ENCODE measurements around the gene PCDHA5. TPM values are rescaled to one million over a fixed set of nuclear protein-coding genes. Genes with fewer than 3 reads are reported as not detected.
"Not testable (repeated sequence)": the region's sequence is repeated elsewhere in the genome, so short reads cannot be mapped to it uniquely, and the experiment has no call there.

PCDHA5 gene
- total RNA-seq, 3 donors from 2014 or later = 0.16 to 1.2 (median 0.66) TPM

DNA sequence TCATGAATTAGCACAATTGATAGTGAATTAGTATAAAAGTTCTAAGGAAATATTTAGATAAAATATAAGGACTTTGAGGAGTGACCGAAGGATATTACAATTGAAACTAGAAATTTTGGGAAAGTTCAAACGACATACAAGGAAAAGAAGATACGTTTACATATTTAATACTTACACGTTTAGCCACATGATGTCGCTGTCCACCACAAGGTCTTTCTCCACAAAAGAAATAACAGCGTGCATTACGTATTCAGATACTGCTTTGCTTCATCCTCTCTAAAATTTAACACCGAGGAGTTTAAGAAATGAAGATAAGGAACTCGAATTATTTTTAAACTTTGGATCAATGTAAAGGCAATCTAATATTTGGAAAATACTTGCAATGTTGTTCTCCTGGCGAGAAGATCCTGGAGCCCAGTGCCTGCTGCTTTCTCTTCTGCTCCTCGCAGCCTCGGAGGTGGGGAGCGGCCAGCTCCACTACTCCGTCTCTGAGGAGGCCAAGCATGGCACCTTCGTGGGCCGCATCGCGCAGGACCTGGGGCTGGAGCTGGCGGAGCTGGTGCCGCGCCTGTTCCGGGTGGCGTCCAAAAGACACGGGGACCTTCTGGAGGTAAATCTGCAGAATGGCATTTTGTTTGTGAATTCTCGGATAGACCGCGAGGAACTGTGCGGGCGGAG is 20.5 kb upstream of the PCDHA5 start, which contains the start of gene PCDHA3:
Gene PCDHA3 (plus strand): TSS at position 242 of the 678 bp plus-strand sequence.
- Histone ChIP-seq H3K9me3 (peaks cover 39 to 58% of the 10 kb centered on the region in 2 donors), H3K4me1 (no peaks in the 10 kb centered on the region), H3K36me3 (no peaks in the 10 kb centered on the region), H3K27ac (no peak within 1 kb of the TSS), H3K27me3 (no peaks in the 10 kb centered on the region), H3K4me3 (peak within 1 kb of the TSS; percentile 25 to 62 (median 38))
- TF ChIP-seq, protein P1, sequence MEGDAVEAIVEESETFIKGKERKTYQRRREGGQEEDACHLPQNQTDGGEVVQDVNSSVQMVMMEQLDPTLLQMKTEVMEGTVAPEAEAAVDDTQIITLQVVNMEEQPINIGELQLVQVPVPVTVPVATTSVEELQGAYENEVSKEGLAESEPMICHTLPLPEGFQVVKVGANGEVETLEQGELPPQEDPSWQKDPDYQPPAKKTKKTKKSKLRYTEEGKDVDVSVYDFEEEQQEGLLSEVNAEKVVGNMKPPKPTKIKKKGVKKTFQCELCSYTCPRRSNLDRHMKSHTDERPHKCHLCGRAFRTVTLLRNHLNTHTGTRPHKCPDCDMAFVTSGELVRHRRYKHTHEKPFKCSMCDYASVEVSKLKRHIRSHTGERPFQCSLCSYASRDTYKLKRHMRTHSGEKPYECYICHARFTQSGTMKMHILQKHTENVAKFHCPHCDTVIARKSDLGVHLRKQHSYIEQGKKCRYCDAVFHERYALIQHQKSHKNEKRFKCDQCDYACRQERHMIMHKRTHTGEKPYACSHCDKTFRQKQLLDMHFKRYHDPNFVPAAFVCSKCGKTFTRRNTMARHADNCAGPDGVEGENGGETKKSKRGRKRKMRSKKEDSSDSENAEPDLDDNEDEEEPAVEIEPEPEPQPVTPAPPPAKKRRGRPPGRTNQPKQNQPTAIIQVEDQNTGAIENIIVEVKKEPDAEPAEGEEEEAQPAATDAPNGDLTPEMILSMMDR (IDR thresholded peaks at IDR 0.05) = peak in 2 of 3 donors; percentile 17 to 21
- no peak for TF ChIP-seq POLR2AphosphoS5 (IDR thresholded peaks at IDR 0.05)
- no peak for DNase-seq (ENCODE audit: low spot score in 2 of 2)
- intact Hi-C loops (cut with DNase I; ENCODE audit: low total_unique reads) = no loop called here

DNA sequence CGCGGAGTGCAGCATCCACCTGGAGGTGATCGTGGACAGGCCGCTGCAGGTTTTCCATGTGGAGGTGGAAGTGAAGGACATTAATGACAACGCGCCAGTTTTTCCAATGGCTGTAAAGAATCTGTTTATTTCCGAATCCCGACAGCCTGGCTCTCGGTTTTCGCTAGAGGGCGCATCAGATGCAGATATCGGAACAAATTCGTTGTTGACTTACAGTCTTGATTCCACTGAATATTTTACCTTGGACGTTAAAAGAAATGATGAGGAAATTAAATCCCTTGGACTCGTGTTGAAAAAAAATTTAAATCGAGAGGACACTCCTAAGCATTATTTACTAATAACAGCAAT is 19.9 kb upstream of the PCDHA5 start:
- intact Hi-C loops (cut with DNase I; ENCODE audit: low total_unique reads) = no loop called here
- Histone ChIP-seq H3K4me3 (peak overlapping the region; percentile 25 to 62 (median 38)), H3K9me3 (peaks cover 34 to 58% of the 10 kb centered on the region in 2 donors), H3K36me3 (no peaks in the 10 kb centered on the region), H3K27ac (no peak overlapping the region), H3K27me3 (no peaks in the 10 kb centered on the region), H3K4me1 (no peaks in the 10 kb centered on the region)
- no peak for DNase-seq (ENCODE audit: low spot score in 2 of 2)
- TF ChIP-seq POLR2AphosphoS5 (IDR thresholded peaks at IDR 0.05) = no peak
- TF ChIP-seq, protein P1 (IDR thresholded peaks at IDR 0.05) = peak in 2 of 3 donors; percentile 8 to 18

DNA sequence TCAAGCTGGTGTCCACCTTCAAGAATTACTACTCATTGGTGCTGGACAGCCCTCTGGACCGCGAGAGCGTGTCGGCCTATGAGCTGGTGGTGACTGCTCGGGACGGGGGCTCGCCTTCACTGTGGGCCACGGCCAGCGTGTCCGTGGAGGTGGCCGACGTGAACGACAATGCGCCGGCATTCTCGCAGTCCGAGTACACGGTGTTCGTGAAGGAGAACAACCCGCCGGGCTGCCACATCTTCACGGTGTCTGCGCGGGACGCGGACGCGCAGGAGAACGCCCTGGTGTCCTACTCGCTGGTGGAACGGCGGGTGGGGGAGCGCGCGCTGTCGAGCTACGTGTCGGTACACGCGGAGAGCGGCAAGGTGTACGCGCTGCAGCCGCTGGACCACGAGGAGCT is 19.0 kb upstream of the PCDHA5 start:
- H3K27me3 ChIP-seq; H3K36me3 ChIP-seq; H3K27ac ChIP-seq; H3K4me3 ChIP-seq; H3K4me1 ChIP-seq; intact Hi-C loops (cut with DNase I; ENCODE audit: low total_unique reads); DNase-seq (ENCODE audit: low spot score in 2 of 2): not testable (repeated sequence)
- H3K9me3 ChIP-seq = peaks cover 34 to 59% of the 10 kb centered on the region in 2 donors

DNA sequence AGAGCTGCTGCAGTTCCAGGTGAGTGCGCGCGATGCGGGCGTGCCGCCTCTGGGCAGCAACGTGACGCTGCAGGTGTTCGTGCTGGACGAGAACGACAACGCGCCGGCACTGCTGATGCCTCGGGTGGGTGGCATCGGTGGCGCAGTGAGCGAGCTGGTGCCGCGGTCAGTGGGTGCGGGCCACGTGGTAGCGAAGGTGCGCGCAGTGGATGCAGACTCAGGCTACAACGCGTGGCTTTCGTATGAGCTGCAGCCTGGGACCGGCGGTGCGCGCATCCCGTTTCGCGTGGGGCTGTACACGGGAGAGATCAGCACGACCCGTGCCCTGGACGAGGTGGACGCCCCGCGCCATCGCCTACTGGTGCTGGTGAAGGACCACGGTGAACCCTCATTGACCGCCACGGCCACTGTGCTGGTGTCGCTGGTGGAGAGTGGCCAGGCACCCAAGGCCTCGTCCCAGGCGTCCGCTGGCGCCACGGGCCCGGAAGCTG is 18.6 kb upstream of the PCDHA5 start:
- intact Hi-C loops (cut with DNase I; ENCODE audit: low total_unique reads) = no loop called here
- no peak for DNase-seq (ENCODE audit: low spot score in 2 of 2)
- Histone ChIP-seq H3K36me3 (no peaks in the 10 kb centered on the region), H3K4me3 (peak overlapping the region in 1 of 3 donors; percentile 24), H3K4me1 (no peaks in the 10 kb centered on the region), H3K27me3 (no peaks in the 10 kb centered on the region), H3K27ac (no peak overlapping the region), H3K9me3 (peaks cover 34 to 59% of the 10 kb centered on the region in 2 donors)
- TF ChIP-seq, protein P1 (IDR thresholded peaks at IDR 0.05) = no peak
- TF ChIP-seq POLR2A (IDR thresholded peaks at IDR 0.05) = no peak
- no peak for TF ChIP-seq POLR2AphosphoS5 (IDR thresholded peaks at IDR 0.05)

DNA sequence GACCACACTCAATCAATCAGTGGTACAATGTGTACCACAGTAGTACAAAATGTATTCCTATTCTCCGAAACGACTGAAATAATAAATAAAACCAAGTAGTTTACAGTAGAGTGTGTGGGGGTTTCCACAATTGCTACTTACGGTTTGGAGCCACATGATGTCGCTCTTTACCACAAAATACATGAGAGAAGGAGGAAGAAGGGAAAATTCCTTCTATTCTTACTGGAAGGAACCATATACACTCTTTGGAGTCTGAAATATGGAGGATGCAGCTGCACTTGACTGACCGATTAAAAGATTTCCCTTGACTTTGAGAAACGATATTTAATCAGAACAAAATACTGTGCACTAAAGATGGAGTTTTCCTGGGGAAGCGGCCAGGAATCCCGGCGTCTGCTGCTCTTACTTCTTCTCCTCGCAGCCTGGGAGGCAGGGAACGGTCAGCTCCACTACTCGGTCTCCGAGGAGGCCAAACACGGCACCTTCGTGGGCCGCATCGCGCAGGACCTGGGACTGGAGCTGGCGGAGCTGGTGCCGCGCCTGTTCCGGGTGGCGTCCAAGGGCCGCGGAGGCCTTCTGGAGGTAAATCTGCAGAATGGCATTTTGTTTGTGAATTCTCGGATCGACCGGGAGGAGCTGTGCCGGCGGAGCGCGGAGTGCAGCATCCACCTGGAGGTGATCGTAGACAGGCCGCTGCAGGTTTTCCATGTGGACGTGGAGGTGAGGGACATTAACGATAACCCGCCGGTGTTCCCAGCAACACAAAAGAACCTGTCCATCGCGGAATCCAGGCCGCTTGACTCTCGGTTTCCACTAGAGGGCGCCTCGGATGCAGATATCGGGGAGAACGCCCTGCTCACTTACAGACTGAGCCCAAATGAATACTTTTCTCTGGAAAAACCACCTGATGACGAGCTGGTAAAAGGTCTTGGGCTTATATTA is 14.3 kb upstream of the PCDHA5 start, which contains the start of gene PCDHA4:
Gene PCDHA4 (plus strand): TSS at position 235 of the 942 bp plus-strand sequence.
- intact Hi-C loops (cut with DNase I; ENCODE audit: low total_unique reads) = no loop called here
- no peak for DNase-seq (ENCODE audit: low spot score in 2 of 2)

DNA sequence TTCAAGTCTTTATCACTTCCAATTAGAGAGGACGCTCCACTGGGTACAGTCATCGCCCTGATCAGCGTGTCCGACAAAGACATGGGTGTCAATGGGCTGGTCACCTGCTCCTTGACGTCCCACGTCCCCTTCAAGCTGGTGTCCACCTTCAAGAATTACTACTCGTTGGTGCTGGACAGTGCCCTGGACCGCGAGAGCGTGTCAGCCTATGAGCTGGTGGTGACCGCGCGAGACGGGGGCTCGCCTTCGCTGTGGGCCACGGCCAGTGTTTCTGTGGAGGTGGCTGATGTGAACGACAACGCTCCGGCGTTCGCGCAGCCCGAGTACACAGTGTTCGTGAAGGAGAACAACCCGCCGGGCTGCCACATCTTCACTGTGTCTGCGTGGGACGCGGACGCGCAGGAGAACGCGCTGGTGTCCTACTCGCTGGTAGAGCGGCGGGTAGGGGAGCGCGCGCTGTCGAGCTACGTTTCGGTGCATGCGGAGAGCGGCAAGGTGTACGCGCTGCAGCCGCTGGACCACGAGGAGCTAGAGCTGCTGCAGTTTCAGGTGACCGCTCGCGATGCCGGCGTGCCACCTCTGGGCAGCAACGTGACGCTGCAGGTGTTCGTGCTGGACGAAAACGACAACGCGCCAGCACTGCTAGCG is 13.0 kb upstream of the PCDHA5 start:
- intact Hi-C loops (cut with DNase I; ENCODE audit: low total_unique reads); H3K4me1 ChIP-seq; H3K36me3 ChIP-seq; H3K27ac ChIP-seq; DNase-seq (ENCODE audit: low spot score in 2 of 2); H3K27me3 ChIP-seq; H3K4me3 ChIP-seq: not testable (repeated sequence)
- peaks cover 24 to 62% of the 10 kb centered on the region in 2 donors for H3K9me3 ChIP-seq

More for the DNA sequence above, 14.3 kb upstream of the PCDHA5 start, which contains the start of gene PCDHA4:
- TF ChIP-seq POLR2AphosphoS5 (IDR thresholded peaks at IDR 0.05) = no peak
- TF ChIP-seq, protein P1 (IDR thresholded peaks at IDR 0.05) = peak in 1 of 3 donors; percentile 31
- Histone ChIP-seq H3K27me3 (no peaks in the 10 kb centered on the region), H3K36me3 (no peaks in the 10 kb centered on the region), H3K9me3 (peaks cover 36 to 64% of the 10 kb centered on the region in 2 donors), H3K4me3 (peak within 1 kb of the TSS; percentile 20 to 61 (median 46)), H3K27ac (peak within 1 kb of the TSS in 1 of 2 donors; percentile 39), H3K4me1 (no peaks in the 10 kb centered on the region)

All from breast epithelium (tissue), 4 donors.